Right lobe of liver (tissue), 6 donors: ENCODE results near the gene KIRREL3. TPM values are rescaled to one million over a fixed set of nuclear protein-coding genes. Genes with fewer than 3 reads are reported as not detected.

Experiments
- ATAC-seq, 4 donors: fragments of 200-7000 bp; cut with Tn5 transposase; one replicate each; pipeline ENCODE4 v1.9.1; 2020; ENCODE audit warnings: mild to moderate bottlenecking in 4 of 4, moderate library complexity in 4 of 4
- DNase-seq, 3 donors: peaks; one replicate each; pipeline ENCODE4 v3.0.0-alpha.2; 2020
- H3K27ac ChIP-seq, 3 donors: fragments of 200-600 bp; one replicate each; pipeline ENCODE4 v1.8.0; 2022
- H3K27me3 ChIP-seq, 2 donors: fragments of 200-600 bp; one replicate each; pipeline ENCODE4 v1.8.0; 2022
- H3K36me3 ChIP-seq, 4 donors: fragments of 200-600 bp; sonication (generic) in 1 of 4; one replicate each; pipeline versions ENCODE4 v1.5.1 to v1.8.0; 2017 to 2022; ENCODE audit warnings: control low read depth in 1 of 4
- H3K4me1 ChIP-seq, 4 donors: fragments of 200-600 bp; sonication (generic) in 1 of 4; one replicate each; pipeline versions ENCODE4 v1.5.1 to v1.8.0; 2017 to 2022; ENCODE audit warnings: control low read depth in 1 of 4
- H3K4me3 ChIP-seq, 3 donors: fragments of 200-600 bp; one replicate each; pipeline ENCODE4 v1.8.0; 2022
- H3K9me3 ChIP-seq, 4 donors: fragments of 200-600 bp; sonication (generic) in 1 of 4; one replicate each; pipeline versions ENCODE4 v1.5.1 to v1.8.0; 2017 to 2022; ENCODE audit warnings: control low read depth in 1 of 4
- POLR2A ChIP-seq: fragments of 450-650 bp; IDR thresholded peaks from one replicate; pipeline ENCODE4 v1.6.1; 2017; ENCODE audit warnings: antibody characterized with exemption, mild to moderate bottlenecking
- WGBS: methylation state at CpG from one replicate; pipeline ENCODE4 v1.1.6; 2018; ENCODE audit warnings: low coverage, low lambda C conversion rate; ENCODE audit not compliant: insufficient coverage; ENCODE audit errors: missing lambda C conversion rate; 5-methylcytosine and 5-hydroxymethylcytosine counted together
- intact Hi-C, 2 donors: fragments of 100-400 bp; cut with DNase I; formaldehyde crosslinking; loops; one replicate each; pipeline versions ENCODE4 v1.11.2 to v1.14.1; 2022
- total RNA-seq, 6 experiments: library from RNA; depleted of rRNA in 2 of 6; stranded (reverse); fragments of >200 nt in 2 of 6; fragmentation: NEBNext Ultra II Directional in 3 of 6; extraction: Animal tissue kit (Norgen Biotek cat#: 25700) in 3 of 6; gene quantifications; one replicate each; pipeline versions ENCODE4 v1.1.0 to v1.2.4, GENCODE V29; 2016 to 2023
- TF ChIP-seq, protein P1 (sequence below), 4 donors: fragments of 200-600 bp in 3 of 4; fragments of 450-650 bp in 1 of 4; IDR thresholded peaks; one replicate each; pipeline versions ENCODE4 v1.5.1 to v1.8.0; 2016 to 2022; ENCODE audit warnings: antibody characterized with exemption in 4 of 4, mild to moderate bottlenecking in 2 of 4
- donor health status: DM: no; HTN: yes; CAD: no.
- donor health status: DM: no; HTN: no; CAD: no.
- donor health status: DM: no; HTN: no; CAD: no.
- donor health status: DM: no; HTN: yes; CAD: no.
- donor health status: DM: no; HTN: yes; CAD: no.

KIRREL3 gene
- total RNA-seq, 6 experiments from 2014 or later: not detected

- Histone ChIP-seq H3K36me3 (no peaks in the 10 kb centered on the region), H3K4me1 (no peaks in the 10 kb centered on the region), H3K9me3 (no peaks in the 10 kb centered on the region), H3K27ac (no peak overlapping the region), H3K4me3 (no peak overlapping the region), H3K27me3 (no peaks in the 10 kb centered on the region)
- TF ChIP-seq POLR2A: no peak
- TF ChIP-seq, protein P1, sequence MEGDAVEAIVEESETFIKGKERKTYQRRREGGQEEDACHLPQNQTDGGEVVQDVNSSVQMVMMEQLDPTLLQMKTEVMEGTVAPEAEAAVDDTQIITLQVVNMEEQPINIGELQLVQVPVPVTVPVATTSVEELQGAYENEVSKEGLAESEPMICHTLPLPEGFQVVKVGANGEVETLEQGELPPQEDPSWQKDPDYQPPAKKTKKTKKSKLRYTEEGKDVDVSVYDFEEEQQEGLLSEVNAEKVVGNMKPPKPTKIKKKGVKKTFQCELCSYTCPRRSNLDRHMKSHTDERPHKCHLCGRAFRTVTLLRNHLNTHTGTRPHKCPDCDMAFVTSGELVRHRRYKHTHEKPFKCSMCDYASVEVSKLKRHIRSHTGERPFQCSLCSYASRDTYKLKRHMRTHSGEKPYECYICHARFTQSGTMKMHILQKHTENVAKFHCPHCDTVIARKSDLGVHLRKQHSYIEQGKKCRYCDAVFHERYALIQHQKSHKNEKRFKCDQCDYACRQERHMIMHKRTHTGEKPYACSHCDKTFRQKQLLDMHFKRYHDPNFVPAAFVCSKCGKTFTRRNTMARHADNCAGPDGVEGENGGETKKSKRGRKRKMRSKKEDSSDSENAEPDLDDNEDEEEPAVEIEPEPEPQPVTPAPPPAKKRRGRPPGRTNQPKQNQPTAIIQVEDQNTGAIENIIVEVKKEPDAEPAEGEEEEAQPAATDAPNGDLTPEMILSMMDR (IDR thresholded peaks at IDR 0.05): no peak
- no peak for ATAC-seq
- DNase-seq: no peak
- intact Hi-C loops: no loop called here
These were observed 121.1 kb downstream of the KIRREL3 start for GRCh38 chr11:126879516-126879915.

GRCh38 chr11:126878913-126879482, 121.6 kb downstream of the KIRREL3 start:
- Histone ChIP-seq H3K36me3 (no peaks in the 10 kb centered on the region), H3K27me3 (no peaks in the 10 kb centered on the region), H3K4me1 (no peaks in the 10 kb centered on the region), H3K27ac (no peak overlapping the region), H3K9me3 (no peaks in the 10 kb centered on the region), H3K4me3 (no peak overlapping the region)
- ATAC-seq (no peak), DNase-seq (no peak)
- intact Hi-C loops: no loop called here
- WGBS: 67% methylated on average over 6 of the region's 7 CpGs
- no peak for TF ChIP-seq POLR2A
- TF ChIP-seq, protein P1 (IDR thresholded peaks at IDR 0.05): no peak

DNA sequence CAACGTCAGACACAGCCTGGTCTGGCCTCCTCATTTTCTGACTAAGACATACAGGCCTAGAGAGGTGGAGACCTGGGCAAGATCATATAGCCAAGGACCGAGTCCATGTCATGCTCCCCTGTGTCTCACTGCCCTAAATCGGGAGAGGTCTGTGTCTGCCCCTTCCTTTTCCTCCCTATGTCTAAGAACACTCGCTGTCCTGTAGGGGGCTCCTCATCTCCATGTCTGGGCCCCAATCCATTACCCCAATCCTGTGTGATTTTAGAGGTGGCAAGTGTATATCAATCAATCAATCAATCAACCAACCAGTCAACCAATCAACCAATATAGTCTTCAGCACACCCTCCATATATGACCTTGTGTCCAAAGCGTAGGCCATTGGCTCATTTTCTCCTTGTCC, 125.7 kb downstream of the KIRREL3 start:
- 42% methylated on average over 4 of the region's 5 CpGs for WGBS
- no peak for ATAC-seq

DNA sequence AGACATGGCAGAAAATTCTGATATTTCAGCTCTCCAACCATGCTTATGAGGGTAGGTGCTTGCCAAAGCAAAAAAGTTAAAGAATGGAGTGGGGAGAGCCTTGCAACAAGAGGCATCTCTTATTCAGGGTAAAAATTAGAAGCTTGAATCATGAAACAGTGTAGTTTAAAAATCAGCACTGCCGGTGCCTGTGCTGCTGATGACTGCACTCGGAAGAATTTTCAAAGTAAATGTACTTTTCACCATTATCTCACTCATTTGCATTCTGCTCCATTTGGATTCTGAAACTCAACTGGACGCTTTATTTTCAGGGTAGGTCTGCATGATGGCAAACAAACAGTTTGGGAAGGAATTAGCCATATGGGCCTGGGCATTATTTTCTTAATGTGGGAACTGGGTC, 126.3 kb downstream of the KIRREL3 start:
- no peak for TF ChIP-seq POLR2A
- TF ChIP-seq, protein P1 (IDR thresholded peaks at IDR 0.05): no peak
- H3K27ac ChIP-seq: no peak overlapping the region
- WGBS: 41% methylated on average over 3 of the region's 3 CpGs
- H3K9me3 ChIP-seq: no peaks in the 10 kb centered on the region
- DNase-seq (no peak), ATAC-seq (no peak)
- H3K27me3 ChIP-seq: no peaks in the 10 kb centered on the region
- intact Hi-C loops: no loop called here
- no peak overlapping the region for H3K4me3 ChIP-seq
- H3K4me1 ChIP-seq: peaks cover 0 to 5% (median 0%) of the 10 kb centered on the region in 4 donors
- no peaks in the 10 kb centered on the region for H3K36me3 ChIP-seq

More for the DNA sequence above, 125.7 kb downstream of the KIRREL3 start:
- no peak overlapping the region for H3K27ac ChIP-seq
- no peak for DNase-seq
- intact Hi-C loops: no loop called here
- H3K4me3 ChIP-seq: no peak overlapping the region
- H3K9me3 ChIP-seq: no peaks in the 10 kb centered on the region
- no peaks in the 10 kb centered on the region for H3K36me3 ChIP-seq
- H3K4me1 ChIP-seq: peaks cover 0 to 5% (median 0%) of the 10 kb centered on the region in 4 donors
- no peaks in the 10 kb centered on the region for H3K27me3 ChIP-seq
- no peak for TF ChIP-seq POLR2A
- TF ChIP-seq, protein P1 (IDR thresholded peaks at IDR 0.05): no peak

DNA sequence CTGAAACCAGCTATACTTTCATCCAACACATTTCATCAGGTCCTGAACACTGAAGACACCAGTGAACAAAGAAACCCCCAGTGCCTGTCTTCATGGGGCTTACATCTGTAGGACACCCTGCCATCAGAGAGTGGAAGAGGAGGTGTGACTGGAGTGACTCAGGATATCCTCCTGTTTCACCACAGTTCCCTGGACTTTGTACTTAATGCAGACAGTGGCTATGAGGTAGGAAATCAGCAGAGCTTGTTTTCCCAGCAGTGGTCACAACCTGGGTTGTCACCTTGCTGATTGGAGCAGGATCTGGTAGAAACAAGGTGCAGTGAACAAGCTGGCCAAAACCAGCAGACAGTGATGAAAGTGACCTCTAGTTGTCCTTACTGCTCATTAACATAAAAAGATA, 128.8 kb downstream of the KIRREL3 start:
- Histone ChIP-seq H3K4me3 (no peak overlapping the region), H3K4me1 (peaks cover 0 to 5% (median 0%) of the 10 kb centered on the region in 4 donors), H3K9me3 (no peaks in the 10 kb centered on the region), H3K27ac (no peak overlapping the region), H3K27me3 (no peaks in the 10 kb centered on the region), H3K36me3 (no peaks in the 10 kb centered on the region)
- intact Hi-C loops: no loop called here
- DNase-seq (no peak), ATAC-seq (peak; percentile 50 to 93 (median 66))
- TF ChIP-seq, protein P1 (IDR thresholded peaks at IDR 0.05): no peak
